Measurements from ENCODE around the gene NAA40. TPM values are rescaled to one million over a fixed set of nuclear protein-coding genes. Genes with fewer than 3 reads are reported as not detected.

NAA40 gene
- 13.6 to 17.0 TPM (median 15.0 TPM) in 5 replicates for total RNA-seq (2022; extraction: Qiagen RNA extraction; ENCODE audit: low read depth)

GRCh38 chr11:63938479-63939396 lies at the start of gene NAA40:
TSS of gene NAA40 (plus strand) at chr11:63939002. CDS start at chr11:63939097, 95 bp downstream.

GRCh38 chr11:63916837-63917691 lies 21.7 kb upstream of the NAA40 start, which contains the start of gene RCOR2:
TSS of gene RCOR2 (minus strand) at chr11:63917164. CDS start at chr11:63916456, 708 bp downstream.

GRCh38 chr11:63974259-63975143 lies 35.7 kb downstream of the NAA40 start, which contains the start of gene COX8A:
TSS of gene COX8A (plus strand) at chr11:63974620. CDS start at chr11:63974681, 61 bp downstream.

GRCh38 chr11:63986156-63986931 lies 47.5 kb downstream of the NAA40 start, which contains the start of gene OTUB1:
TSS of gene OTUB1 (plus strand) at chr11:63986438. CDS start at chr11:63986457, 19 bp downstream.

Other genes with a start within 250 kb of the NAA40 start
- gene ZFTA, start 170.2 kb upstream of the NAA40 start, total RNA-seq (2022; extraction: Qiagen RNA extraction; ENCODE audit: low read depth): 4.1 to 6.8 TPM (median 5.6 TPM) in 5 replicates
- gene SPINDOC, start 125.5 kb upstream of the NAA40 start, total RNA-seq (2022; extraction: Qiagen RNA extraction; ENCODE audit: low read depth): 35.0 to 48.6 TPM (median 47.7 TPM) in 5 replicates
- gene MARK2, start 99.9 kb upstream of the NAA40 start, total RNA-seq (2022; extraction: Qiagen RNA extraction; ENCODE audit: low read depth): 25.2 to 31.8 TPM (median 28.8 TPM) in 5 replicates
- 0.70 to 1.2 TPM (median 1.0 TPM) in 5 replicates for gene RCOR2, start 21.8 kb upstream of the NAA40 start, total RNA-seq (2022; extraction: Qiagen RNA extraction; ENCODE audit: low read depth)
- 794 to 1,065 TPM (median 979 TPM) in 5 replicates for gene COX8A, start 35.6 kb downstream of the NAA40 start, total RNA-seq (2022; extraction: Qiagen RNA extraction; ENCODE audit: low read depth)
- 105 to 135 TPM (median 126 TPM) in 5 replicates for gene OTUB1, start 47.4 kb downstream of the NAA40 start, total RNA-seq (2022; extraction: Qiagen RNA extraction; ENCODE audit: low read depth)
- 0.03 to 0.09 TPM (median 0.05 TPM) in 4 of 5 replicates, not detected in the other for gene FLRT1, start 96.9 kb downstream of the NAA40 start, total RNA-seq (2022; extraction: Qiagen RNA extraction; ENCODE audit: low read depth)
- 8.8 to 15.6 TPM (median 13.6 TPM) in 5 replicates for gene MACROD1, start 227.1 kb downstream of the NAA40 start, total RNA-seq (2022; extraction: Qiagen RNA extraction; ENCODE audit: low read depth)
- 226 to 259 TPM (median 251 TPM) in 5 replicates for gene STIP1, start 247.2 kb downstream of the NAA40 start, total RNA-seq (2022; extraction: Qiagen RNA extraction; ENCODE audit: low read depth)